ENCODE data around the gene METAP1. TPM values are rescaled to one million over a fixed set of nuclear protein-coding genes. Genes with fewer than 3 reads are reported as not detected.

The METAP1 gene
- total and polyA plus RNA-seq, 2 of the 4 experiments (the other 2 are of a cell fraction): 43.7 to 47.9 TPM

DNA sequence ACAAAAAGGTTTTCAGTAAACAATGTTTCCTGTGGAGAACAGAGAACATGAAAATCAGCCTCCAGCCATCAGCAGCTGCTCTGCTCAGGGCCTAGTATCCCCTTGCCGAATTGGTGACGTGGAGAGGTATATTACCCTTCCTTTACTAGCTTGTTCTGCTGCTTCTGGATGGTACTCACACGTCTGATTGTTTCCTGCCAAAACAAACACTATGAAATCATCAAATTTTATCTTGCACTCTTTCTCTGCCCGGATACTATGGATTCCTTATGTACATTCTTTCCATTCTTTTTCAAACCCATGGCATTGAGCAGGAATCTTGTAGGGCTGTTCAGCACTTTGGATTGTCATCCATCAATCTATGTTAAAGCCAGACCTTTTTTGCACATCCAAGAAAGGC is 18.8 kb upstream of the METAP1 start:
- DNase-seq (peak; percentile 62), ATAC-seq (ENCODE audit: low read depth) (peak; percentile 63)
- Histone ChIP-seq H3K4me1 (ENCODE audit: control insufficient read depth, insufficient read depth, low read length) (peaks cover 4% of the 10 kb centered on the region), H2AK5ac (ENCODE audit: low read depth, low read length) (peak overlapping the region; percentile 37; the same call in 1 of the 2 replicates), H3K9me1 (ENCODE audit: insufficient read depth, low read length) (peaks cover 3% of the 10 kb centered on the region; the same call in 1 of the 2 replicates), H2BK120ac (ENCODE audit: low read depth, low read length) (no peak overlapping the region; the same call in 1 of the 2 replicates), H3K4ac (ENCODE audit: low read depth, low read length) (no peak overlapping the region), H2AK9ac (replicated peaks; ENCODE audit: low read depth, low read length, poor library complexity) (peak overlapping the region; percentile 24), H4K5ac (ENCODE audit: low read depth, low read length) (no peak overlapping the region), H4K20me1 (ENCODE audit: insufficient read depth, low read length) (no peaks in the 10 kb centered on the region), H3K36me3 (ENCODE audit: control insufficient read depth, insufficient read depth, low read length) (no peaks in the 10 kb centered on the region), H3K79me1 (ENCODE audit: low read depth in 1 of 2, low read length in 2 of 2) (no peaks in the 10 kb centered on the region), H3K9me3 (ENCODE audit: control insufficient read depth, insufficient read depth, low read length) (no peaks in the 10 kb centered on the region), H3K27ac (ENCODE audit: insufficient read depth, low read length) (no peak overlapping the region), H3K27me3 (ENCODE audit: control insufficient read depth, insufficient read depth, low read length) (no peaks in the 10 kb centered on the region), H2BK5ac (ENCODE audit: low read depth, low read length, poor library complexity, severe bottlenecking) (no peak overlapping the region), H2BK15ac (ENCODE audit: low read depth, low read length) (no peak overlapping the region), H3K56ac (ENCODE audit: extremely low read depth, insufficient read depth, low read length) (no peak overlapping the region), H3K9ac (ENCODE audit: low read depth, low read length) (no peak overlapping the region), H3K4me2 (ENCODE audit: low read depth, low read length) (peak overlapping the region; percentile 46), H4K91ac (ENCODE audit: insufficient read depth, low read depth, low read length) (no peak overlapping the region), H3K18ac (ENCODE audit: low read depth, low read length) (no peak overlapping the region), H2AFZ (replicated peaks; ENCODE audit: low read length, poor library complexity) (no peak overlapping the region), H3K14ac (replicated peaks; ENCODE audit: low read depth, low read length) (no peak overlapping the region), H3K23ac (ENCODE audit: low read depth, low read length) (no peak overlapping the region), H3K4me3 (ENCODE audit: insufficient read depth, low read depth, low read length) (no peak overlapping the region), H2BK20ac (ENCODE audit: low read depth, low read length) (no peak overlapping the region), H4K8ac (ENCODE audit: low read depth in 2 of 2, low read length in 2 of 2) (no peak overlapping the region)
- intact Hi-C loops (cut with micrococcal nuclease) (no loop called here), dilution Hi-C loops (cut with HindIII; ENCODE audit: low sequenced_read_pairs, unreplicated experiment) (no loop called here), in situ Hi-C loops (cut with MboI; ENCODE audit: low sequenced_read_pairs) (no loop called here)
- no peak for TF ChIP-seq MAZ (IDR thresholded peaks at IDR 0.05; ENCODE audit: borderline replicate concordance, low read depth, low read length)
- no peak for TF ChIP-seq POLR2A (IDR thresholded peaks at IDR 0.05; ENCODE audit: low read depth, low read length)
- TF ChIP-seq RAD21 (IDR thresholded peaks at IDR 0.05; ENCODE audit: low read length): no peak
- TF ChIP-seq, protein P1, sequence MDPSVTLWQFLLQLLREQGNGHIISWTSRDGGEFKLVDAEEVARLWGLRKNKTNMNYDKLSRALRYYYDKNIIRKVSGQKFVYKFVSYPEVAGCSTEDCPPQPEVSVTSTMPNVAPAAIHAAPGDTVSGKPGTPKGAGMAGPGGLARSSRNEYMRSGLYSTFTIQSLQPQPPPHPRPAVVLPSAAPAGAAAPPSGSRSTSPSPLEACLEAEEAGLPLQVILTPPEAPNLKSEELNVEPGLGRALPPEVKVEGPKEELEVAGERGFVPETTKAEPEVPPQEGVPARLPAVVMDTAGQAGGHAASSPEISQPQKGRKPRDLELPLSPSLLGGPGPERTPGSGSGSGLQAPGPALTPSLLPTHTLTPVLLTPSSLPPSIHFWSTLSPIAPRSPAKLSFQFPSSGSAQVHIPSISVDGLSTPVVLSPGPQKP (IDR thresholded peaks at IDR 0.05; ENCODE audit: borderline replicate concordance, low read depth, low read length): no peak
- TF ChIP-seq MXI1 (IDR thresholded peaks at IDR 0.05; ENCODE audit: borderline replicate concordance, low read depth, low read length): no peak
- TF ChIP-seq FOS (IDR thresholded peaks at IDR 0.05; ENCODE audit: low read depth, low read length): no peak
- no peak for TF ChIP-seq RFX5 (IDR thresholded peaks at IDR 0.05; ENCODE audit: low read depth, low read length)
- no peak for TF ChIP-seq SMC3 (IDR thresholded peaks at IDR 0.05; ENCODE audit: low read depth, low read length)
- TF ChIP-seq, protein P2, sequence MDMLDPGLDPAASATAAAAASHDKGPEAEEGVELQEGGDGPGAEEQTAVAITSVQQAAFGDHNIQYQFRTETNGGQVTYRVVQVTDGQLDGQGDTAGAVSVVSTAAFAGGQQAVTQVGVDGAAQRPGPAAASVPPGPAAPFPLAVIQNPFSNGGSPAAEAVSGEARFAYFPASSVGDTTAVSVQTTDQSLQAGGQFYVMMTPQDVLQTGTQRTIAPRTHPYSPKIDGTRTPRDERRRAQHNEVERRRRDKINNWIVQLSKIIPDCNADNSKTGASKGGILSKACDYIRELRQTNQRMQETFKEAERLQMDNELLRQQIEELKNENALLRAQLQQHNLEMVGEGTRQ (IDR thresholded peaks at IDR 0.05; ENCODE audit: low read depth, low read length): no peak
- TF ChIP-seq, protein P3, sequence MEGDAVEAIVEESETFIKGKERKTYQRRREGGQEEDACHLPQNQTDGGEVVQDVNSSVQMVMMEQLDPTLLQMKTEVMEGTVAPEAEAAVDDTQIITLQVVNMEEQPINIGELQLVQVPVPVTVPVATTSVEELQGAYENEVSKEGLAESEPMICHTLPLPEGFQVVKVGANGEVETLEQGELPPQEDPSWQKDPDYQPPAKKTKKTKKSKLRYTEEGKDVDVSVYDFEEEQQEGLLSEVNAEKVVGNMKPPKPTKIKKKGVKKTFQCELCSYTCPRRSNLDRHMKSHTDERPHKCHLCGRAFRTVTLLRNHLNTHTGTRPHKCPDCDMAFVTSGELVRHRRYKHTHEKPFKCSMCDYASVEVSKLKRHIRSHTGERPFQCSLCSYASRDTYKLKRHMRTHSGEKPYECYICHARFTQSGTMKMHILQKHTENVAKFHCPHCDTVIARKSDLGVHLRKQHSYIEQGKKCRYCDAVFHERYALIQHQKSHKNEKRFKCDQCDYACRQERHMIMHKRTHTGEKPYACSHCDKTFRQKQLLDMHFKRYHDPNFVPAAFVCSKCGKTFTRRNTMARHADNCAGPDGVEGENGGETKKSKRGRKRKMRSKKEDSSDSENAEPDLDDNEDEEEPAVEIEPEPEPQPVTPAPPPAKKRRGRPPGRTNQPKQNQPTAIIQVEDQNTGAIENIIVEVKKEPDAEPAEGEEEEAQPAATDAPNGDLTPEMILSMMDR (conservative IDR thresholded peaks at IDR 0.05; ENCODE audit: low read depth, low read length): no peak
- no peak for TF ChIP-seq CHD1 (IDR thresholded peaks at IDR 0.05; ENCODE audit: low read depth, low read length)
- TF ChIP-seq MAFK (IDR thresholded peaks at IDR 0.05; ENCODE audit: low read depth, low read length): no peak
- no peak for TF ChIP-seq RCOR1 (IDR thresholded peaks at IDR 0.05; ENCODE audit: insufficient replicate concordance, low read length)
- no peak for TF ChIP-seq NFE2L2 (IDR thresholded peaks at IDR 0.05; ENCODE audit: low read depth, low read length)
- TF ChIP-seq BHLHE40 (IDR thresholded peaks at IDR 0.05; ENCODE audit: low read depth, low read length): no peak
- 6% methylated on average over 2 of the region's 4 CpGs; no CpG with 5 or more reads in 1 of the 2 experiments for WGBS, 2 experiments (ENCODE audit: extremely low coverage in 2 of 2, insufficient read length in 1 of 2)
- POLR2A ChIA-PET (ENCODE audit: unreplicated experiment): no interaction called here
- CTCF ChIA-PET: no interaction called here
- BruUV-seq (replicated peaks): no TSS peak
